Coronary artery (tissue), 2 donors: ENCODE measurements around the gene LIG3.
"Not testable (repeated sequence)": the region's sequence is repeated elsewhere in the genome, so short reads cannot be mapped to it uniquely, and the experiment has no call there.

ENCODE experiments used
- DNase-seq: peaks from one replicate; pipeline ENCODE4 v3.0.0-alpha.2; 2017; ENCODE audit warnings: low spot score
- H3K27ac ChIP-seq, 2 donors: fragments of 200-600 bp; sonication (generic); one replicate each; pipeline ENCODE4 v1.5.1; 2016 to 2019
- H3K4me3 ChIP-seq: fragments of 200-600 bp; sonication (generic); 2 replicates; pipeline ENCODE4 v1.5.1; 2016; ENCODE audit warnings: mild to moderate bottlenecking, moderate library complexity
- CTCF ChIP-seq: fragments of 200-600 bp; sonication (generic); IDR thresholded peaks from one replicate; pipeline ENCODE4 v1.5.1; 2019; ENCODE audit warnings: antibody characterized with exemption

LIG3 gene

GRCh38 chr17:35023538-35023937 is 43.2 kb downstream of the LIG3 start:
- no peak for TF ChIP-seq CTCF
- H3K4me3 ChIP-seq = no peak overlapping the region
- peak overlapping the region; percentile 61 to 86 for H3K27ac ChIP-seq
- no peak for DNase-seq

GRCh38 chr17:35025541-35025940 is 45.2 kb downstream of the LIG3 start:
- H3K27ac ChIP-seq = no peak overlapping the region
- DNase-seq = no peak
- no peak overlapping the region for H3K4me3 ChIP-seq
- TF ChIP-seq CTCF = no peak

GRCh38 chr17:35028097-35028496 is 47.8 kb downstream of the LIG3 start:
- not testable (repeated sequence) for H3K27ac ChIP-seq

GRCh38 chr17:35028531-35029262 is 48.4 kb downstream of the LIG3 start:
- no peak for TF ChIP-seq CTCF
- Histone ChIP-seq H3K4me3 (no peak overlapping the region), H3K27ac (no peak overlapping the region)
- DNase-seq = no peak

More at GRCh38 chr17:35028097-35028496, 47.8 kb downstream of the LIG3 start:
- not testable (repeated sequence) for DNase-seq, H3K4me3 ChIP-seq

GRCh38 chr17:35030780-35031179 is 50.5 kb downstream of the LIG3 start:
- no peak for TF ChIP-seq CTCF
- no peak overlapping the region for H3K4me3 ChIP-seq

GRCh38 chr17:35038453-35038852 is 58.1 kb downstream of the LIG3 start:
- no peak overlapping the region for H3K4me3 ChIP-seq
- no peak for DNase-seq
- TF ChIP-seq CTCF = no peak
- no peak overlapping the region for H3K27ac ChIP-seq

More at GRCh38 chr17:35030780-35031179, 50.5 kb downstream of the LIG3 start:
- H3K27ac ChIP-seq = no peak overlapping the region
- DNase-seq = no peak

- no peak overlapping the region for H3K27ac ChIP-seq
- no peak for DNase-seq
- H3K4me3 ChIP-seq = no peak overlapping the region
- no peak for TF ChIP-seq CTCF
These were observed 61.1 kb downstream of the LIG3 start for GRCh38 chr17:35041390-35041789.
